WTC11 (cell line): ENCODE measurements around the gene MAN1B1.

Experiments
- ESRRA ChIP-seq: sonication (generic); formaldehyde crosslinking; IDR thresholded peaks from 2 replicates; pipeline ENCODE4 v1.8.1; 2022; ENCODE audit warnings: mild to moderate bottlenecking, missing genetic modification reagents, borderline replicate concordance
- ZBTB21 ChIP-seq: sonication (generic); formaldehyde crosslinking; IDR thresholded peaks from 2 replicates; pipeline ENCODE4 v1.8.1; 2023; ENCODE audit warnings: mild to moderate bottlenecking, missing genetic modification reagents, borderline replicate concordance
- ZNF121 ChIP-seq: sonication (generic); formaldehyde crosslinking; IDR thresholded peaks from 2 replicates; pipeline ENCODE4 v1.8.0; 2023; ENCODE audit warnings: missing genetic modification reagents
- TF ChIP-seq, protein P1 (sequence below): fragments of 200-600 bp; IDR thresholded peaks from 2 replicates; pipeline ENCODE4 v1.8.0; 2022; ENCODE audit warnings: antibody characterized with exemption
- TF ChIP-seq, protein P2 (sequence below): sonication (generic); formaldehyde crosslinking; IDR thresholded peaks from 2 replicates; pipeline ENCODE4 v1.8.1; 2022; ENCODE audit warnings: missing genetic modification reagents, borderline replicate concordance
- TF ChIP-seq, protein P3 (sequence below): sonication (generic); formaldehyde crosslinking; IDR thresholded peaks from 2 replicates; pipeline ENCODE4 v1.8.0; 2022; ENCODE audit warnings: mild to moderate bottlenecking, missing genetic modification reagents
- TF ChIP-seq, protein P4 (sequence below): sonication (generic); formaldehyde crosslinking; conservative IDR thresholded peaks from 2 replicates; pipeline ENCODE4 v1.8.1; 2023; ENCODE audit warnings: mild to moderate bottlenecking, low read depth, missing genetic modification reagents, moderate library complexity

DNA sequence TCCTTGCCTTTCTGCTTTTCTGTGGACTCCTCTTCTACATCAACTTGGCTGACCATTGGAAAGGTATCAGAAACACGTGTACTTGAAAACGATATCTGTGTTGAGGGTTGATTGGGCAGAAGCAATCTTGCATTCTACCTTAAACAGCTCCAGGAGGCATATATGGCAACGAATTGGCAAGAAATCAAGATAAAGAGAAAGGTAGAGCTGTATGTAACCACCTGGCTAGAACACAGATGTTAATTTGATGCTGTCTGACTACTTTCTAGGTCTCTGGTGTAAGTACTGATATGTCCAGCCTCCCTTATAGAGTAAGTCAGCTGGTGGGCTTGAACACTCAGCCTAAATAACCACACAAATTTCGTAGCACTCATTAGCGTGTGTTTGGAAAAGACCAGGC, 1.3 kb downstream of the MAN1B1 start:
- TF ChIP-seq ZNF121 (no peak), ESRRA (CRISPR knock-in tag) (no peak), ZBTB21 (CRISPR knock-in tag) (no peak)
- TF ChIP-seq, protein P1, sequence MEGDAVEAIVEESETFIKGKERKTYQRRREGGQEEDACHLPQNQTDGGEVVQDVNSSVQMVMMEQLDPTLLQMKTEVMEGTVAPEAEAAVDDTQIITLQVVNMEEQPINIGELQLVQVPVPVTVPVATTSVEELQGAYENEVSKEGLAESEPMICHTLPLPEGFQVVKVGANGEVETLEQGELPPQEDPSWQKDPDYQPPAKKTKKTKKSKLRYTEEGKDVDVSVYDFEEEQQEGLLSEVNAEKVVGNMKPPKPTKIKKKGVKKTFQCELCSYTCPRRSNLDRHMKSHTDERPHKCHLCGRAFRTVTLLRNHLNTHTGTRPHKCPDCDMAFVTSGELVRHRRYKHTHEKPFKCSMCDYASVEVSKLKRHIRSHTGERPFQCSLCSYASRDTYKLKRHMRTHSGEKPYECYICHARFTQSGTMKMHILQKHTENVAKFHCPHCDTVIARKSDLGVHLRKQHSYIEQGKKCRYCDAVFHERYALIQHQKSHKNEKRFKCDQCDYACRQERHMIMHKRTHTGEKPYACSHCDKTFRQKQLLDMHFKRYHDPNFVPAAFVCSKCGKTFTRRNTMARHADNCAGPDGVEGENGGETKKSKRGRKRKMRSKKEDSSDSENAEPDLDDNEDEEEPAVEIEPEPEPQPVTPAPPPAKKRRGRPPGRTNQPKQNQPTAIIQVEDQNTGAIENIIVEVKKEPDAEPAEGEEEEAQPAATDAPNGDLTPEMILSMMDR = no peak
- TF ChIP-seq, protein P2, sequence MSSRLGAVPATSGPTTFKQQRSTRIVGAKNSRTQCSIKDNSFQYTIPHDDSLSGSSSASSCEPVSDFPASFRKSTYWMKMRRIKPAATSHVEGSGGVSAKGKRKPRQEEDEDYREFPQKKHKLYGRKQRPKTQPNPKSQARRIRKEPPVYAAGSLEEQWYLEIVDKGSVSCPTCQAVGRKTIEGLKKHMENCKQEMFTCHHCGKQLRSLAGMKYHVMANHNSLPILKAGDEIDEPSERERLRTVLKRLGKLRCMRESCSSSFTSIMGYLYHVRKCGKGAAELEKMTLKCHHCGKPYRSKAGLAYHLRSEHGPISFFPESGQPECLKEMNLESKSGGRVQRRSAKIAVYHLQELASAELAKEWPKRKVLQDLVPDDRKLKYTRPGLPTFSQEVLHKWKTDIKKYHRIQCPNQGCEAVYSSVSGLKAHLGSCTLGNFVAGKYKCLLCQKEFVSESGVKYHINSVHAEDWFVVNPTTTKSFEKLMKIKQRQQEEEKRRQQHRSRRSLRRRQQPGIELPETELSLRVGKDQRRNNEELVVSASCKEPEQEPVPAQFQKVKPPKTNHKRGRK = no peak
- TF ChIP-seq, protein P3, sequence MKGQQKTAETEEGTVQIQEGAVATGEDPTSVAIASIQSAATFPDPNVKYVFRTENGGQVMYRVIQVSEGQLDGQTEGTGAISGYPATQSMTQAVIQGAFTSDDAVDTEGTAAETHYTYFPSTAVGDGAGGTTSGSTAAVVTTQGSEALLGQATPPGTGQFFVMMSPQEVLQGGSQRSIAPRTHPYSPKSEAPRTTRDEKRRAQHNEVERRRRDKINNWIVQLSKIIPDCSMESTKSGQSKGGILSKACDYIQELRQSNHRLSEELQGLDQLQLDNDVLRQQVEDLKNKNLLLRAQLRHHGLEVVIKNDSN (CRISPR knock-in tag) = no peak
- TF ChIP-seq, protein P4, sequence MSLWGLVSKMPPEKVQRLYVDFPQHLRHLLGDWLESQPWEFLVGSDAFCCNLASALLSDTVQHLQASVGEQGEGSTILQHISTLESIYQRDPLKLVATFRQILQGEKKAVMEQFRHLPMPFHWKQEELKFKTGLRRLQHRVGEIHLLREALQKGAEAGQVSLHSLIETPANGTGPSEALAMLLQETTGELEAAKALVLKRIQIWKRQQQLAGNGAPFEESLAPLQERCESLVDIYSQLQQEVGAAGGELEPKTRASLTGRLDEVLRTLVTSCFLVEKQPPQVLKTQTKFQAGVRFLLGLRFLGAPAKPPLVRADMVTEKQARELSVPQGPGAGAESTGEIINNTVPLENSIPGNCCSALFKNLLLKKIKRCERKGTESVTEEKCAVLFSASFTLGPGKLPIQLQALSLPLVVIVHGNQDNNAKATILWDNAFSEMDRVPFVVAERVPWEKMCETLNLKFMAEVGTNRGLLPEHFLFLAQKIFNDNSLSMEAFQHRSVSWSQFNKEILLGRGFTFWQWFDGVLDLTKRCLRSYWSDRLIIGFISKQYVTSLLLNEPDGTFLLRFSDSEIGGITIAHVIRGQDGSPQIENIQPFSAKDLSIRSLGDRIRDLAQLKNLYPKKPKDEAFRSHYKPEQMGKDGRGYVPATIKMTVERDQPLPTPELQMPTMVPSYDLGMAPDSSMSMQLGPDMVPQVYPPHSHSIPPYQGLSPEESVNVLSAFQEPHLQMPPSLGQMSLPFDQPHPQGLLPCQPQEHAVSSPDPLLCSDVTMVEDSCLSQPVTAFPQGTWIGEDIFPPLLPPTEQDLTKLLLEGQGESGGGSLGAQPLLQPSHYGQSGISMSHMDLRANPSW (CRISPR knock-in tag) = no peak
